ENCODE measurements around the gene NEBL.

Gene NEBL

DNA sequence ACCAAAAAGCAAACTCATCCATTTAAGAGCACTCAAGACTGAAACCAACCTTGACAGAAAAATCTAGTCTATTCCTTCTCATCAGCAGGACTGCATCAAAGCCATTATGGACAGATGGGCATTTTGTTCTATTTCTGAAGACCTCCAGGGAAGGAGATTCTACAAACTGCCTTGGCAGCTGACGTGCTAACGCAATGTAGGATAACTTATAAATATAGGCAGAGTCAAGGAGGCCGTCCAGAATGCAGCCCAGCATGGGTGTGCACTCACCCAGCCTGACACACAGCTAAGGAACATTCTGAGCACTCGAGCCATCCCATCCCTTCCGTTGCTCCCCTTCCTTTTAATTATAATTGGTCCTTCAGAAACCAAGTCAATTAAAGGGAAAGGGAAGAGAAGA, 25.3 kb upstream of the NEBL start:
- Histone ChIP-seq H3K4me3 (ENCODE audit: low read depth, low read length) (no peak overlapping the region), H3K27me3 (replicated peaks) (no peaks in the 10 kb centered on the region), H3K27ac (no peak overlapping the region), H3K36me3 (replicated peaks) (no peaks in the 10 kb centered on the region)
- TF ChIP-seq, protein P1, sequence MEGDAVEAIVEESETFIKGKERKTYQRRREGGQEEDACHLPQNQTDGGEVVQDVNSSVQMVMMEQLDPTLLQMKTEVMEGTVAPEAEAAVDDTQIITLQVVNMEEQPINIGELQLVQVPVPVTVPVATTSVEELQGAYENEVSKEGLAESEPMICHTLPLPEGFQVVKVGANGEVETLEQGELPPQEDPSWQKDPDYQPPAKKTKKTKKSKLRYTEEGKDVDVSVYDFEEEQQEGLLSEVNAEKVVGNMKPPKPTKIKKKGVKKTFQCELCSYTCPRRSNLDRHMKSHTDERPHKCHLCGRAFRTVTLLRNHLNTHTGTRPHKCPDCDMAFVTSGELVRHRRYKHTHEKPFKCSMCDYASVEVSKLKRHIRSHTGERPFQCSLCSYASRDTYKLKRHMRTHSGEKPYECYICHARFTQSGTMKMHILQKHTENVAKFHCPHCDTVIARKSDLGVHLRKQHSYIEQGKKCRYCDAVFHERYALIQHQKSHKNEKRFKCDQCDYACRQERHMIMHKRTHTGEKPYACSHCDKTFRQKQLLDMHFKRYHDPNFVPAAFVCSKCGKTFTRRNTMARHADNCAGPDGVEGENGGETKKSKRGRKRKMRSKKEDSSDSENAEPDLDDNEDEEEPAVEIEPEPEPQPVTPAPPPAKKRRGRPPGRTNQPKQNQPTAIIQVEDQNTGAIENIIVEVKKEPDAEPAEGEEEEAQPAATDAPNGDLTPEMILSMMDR (IDR thresholded peaks at IDR 0.05; ENCODE audit: low read depth, low read length, missing control alignments): no peak
- in situ Hi-C loops (cut with HindIII; ENCODE audit: low pct_ligation_motif_present, low sequenced_read_pairs): no loop called here
- DNase-seq: no peak

DNA sequence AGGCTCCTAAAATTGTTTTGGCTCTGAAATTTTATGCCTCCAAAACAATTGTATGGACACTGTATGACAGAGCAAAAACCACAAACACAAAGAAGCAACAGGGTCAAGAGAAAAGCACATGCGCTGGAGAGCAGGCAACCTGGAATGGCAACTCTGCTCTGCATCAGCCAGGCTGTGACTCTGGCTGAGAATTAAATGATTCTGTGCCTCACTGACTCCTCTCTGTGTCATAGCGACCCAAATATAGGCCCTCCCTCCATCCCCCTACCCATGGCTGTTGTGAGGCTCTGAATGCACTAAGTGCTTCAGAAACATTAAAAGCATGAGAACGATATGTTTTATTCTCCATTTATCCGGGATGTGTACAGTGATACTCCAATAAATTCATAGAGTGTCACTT, 24.9 kb upstream of the NEBL start:
- H3K27me3 ChIP-seq (replicated peaks): no peaks in the 10 kb centered on the region
- DNase-seq: no peak
- H3K4me3 ChIP-seq (ENCODE audit: low read depth, low read length): no peak overlapping the region
- H3K27ac ChIP-seq: no peak overlapping the region
- H3K36me3 ChIP-seq (replicated peaks): no peaks in the 10 kb centered on the region
- TF ChIP-seq, protein P1 (IDR thresholded peaks at IDR 0.05; ENCODE audit: low read depth, low read length, missing control alignments): no peak
- in situ Hi-C loops (cut with HindIII; ENCODE audit: low pct_ligation_motif_present, low sequenced_read_pairs): no loop called here

DNA sequence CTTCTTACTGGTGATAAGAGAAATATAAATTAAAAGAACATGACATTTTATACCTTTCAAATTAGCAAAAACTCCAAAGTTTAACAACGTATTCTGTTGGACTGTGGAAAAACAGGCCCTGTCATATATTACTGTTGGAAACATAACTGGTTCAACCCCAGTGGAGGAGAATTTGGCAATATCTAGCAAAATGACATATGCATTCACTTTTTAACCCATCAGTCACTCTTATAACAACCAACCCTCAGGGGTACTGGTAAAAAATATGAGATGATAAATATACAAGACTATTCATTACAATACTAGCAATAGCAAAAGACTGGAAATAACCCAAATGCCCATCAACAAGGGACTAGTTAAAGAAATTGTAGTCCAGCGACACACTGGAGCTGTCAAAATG, 22.9 kb upstream of the NEBL start:
- DNase-seq: no peak
- in situ Hi-C loops (cut with HindIII; ENCODE audit: low pct_ligation_motif_present, low sequenced_read_pairs): no loop called here
- Histone ChIP-seq H3K4me3 (ENCODE audit: low read depth, low read length) (no peak overlapping the region), H3K36me3 (replicated peaks) (no peaks in the 10 kb centered on the region), H3K27ac (no peak overlapping the region), H3K27me3 (replicated peaks) (no peaks in the 10 kb centered on the region)
- TF ChIP-seq, protein P1 (IDR thresholded peaks at IDR 0.05; ENCODE audit: low read depth, low read length, missing control alignments): no peak

DNA sequence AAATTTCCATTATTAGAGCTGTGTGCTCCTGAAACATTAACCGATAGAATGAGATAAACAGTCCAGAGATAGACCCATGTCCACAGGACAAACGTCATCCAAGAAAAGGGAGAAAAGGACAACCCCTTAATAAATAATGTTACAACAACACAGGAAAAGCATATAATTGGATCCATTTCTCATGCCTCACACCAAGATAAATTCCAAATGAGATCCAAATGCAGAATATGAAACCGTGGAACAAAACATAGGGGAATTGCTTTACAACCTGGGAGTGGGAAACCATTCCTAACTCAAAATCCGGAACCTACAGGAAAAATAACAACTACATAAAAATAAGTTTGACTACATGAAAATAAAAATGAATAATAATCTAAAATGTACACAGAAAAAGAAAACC, 22.4 kb upstream of the NEBL start:
- Histone ChIP-seq H3K36me3 (replicated peaks) (no peaks in the 10 kb centered on the region), H3K27ac (no peak overlapping the region), H3K27me3 (replicated peaks) (no peaks in the 10 kb centered on the region), H3K4me3 (ENCODE audit: low read depth, low read length) (no peak overlapping the region)
- DNase-seq: no peak
- TF ChIP-seq, protein P1 (IDR thresholded peaks at IDR 0.05; ENCODE audit: low read depth, low read length, missing control alignments): no peak
- in situ Hi-C loops (cut with HindIII; ENCODE audit: low pct_ligation_motif_present, low sequenced_read_pairs): no loop called here

DNA sequence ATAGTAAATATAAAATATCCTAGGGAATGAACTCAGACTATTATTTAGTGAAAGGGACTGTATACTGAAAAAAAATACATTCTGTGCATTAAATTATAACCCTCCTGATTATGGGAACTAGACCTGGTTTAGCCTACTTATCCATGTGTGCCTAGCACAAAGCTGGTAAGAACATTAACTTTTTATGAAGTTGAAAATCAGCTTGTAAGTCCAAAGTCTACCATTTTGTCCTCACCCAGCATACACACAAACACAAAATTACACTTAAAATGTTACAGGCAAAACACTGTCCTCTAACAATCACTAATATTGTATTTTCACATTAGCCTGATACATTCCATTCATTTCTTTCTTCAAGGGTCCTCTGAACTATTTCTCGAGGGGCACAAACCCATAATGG, 19.9 kb upstream of the NEBL start:
- no peak overlapping the region for H3K4me3 ChIP-seq (ENCODE audit: low read depth, low read length)
- DNase-seq: no peak
- TF ChIP-seq, protein P1 (IDR thresholded peaks at IDR 0.05; ENCODE audit: low read depth, low read length, missing control alignments): no peak
- H3K36me3 ChIP-seq (replicated peaks): no peaks in the 10 kb centered on the region
- no peak overlapping the region for H3K27ac ChIP-seq
- in situ Hi-C loops (cut with HindIII; ENCODE audit: low pct_ligation_motif_present, low sequenced_read_pairs): no loop called here
- no peaks in the 10 kb centered on the region for H3K27me3 ChIP-seq (replicated peaks)

DNA sequence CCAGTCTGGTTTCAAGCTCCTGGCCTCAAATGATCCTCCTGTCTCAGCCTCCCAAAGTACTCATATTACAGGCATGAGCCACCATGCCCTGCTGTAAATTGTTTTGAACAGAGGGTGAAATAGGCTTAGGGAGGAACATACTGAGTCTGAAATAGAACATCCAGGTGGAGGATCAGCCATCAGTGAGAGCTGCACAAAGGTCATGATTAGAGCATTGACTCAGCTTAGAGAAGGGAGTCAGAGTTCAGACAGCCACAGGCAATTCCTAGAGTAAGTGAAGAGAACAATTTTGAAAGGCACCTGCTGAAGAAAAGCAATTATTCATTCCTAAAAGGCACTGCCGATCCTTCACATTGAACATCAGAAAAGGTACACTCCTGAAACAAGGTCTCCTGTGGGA, 15.9 kb upstream of the NEBL start:
- H3K27me3 ChIP-seq (replicated peaks): no peaks in the 10 kb centered on the region
- TF ChIP-seq, protein P1 (IDR thresholded peaks at IDR 0.05; ENCODE audit: low read depth, low read length, missing control alignments): no peak
- no peak for DNase-seq
- in situ Hi-C loops (cut with HindIII; ENCODE audit: low pct_ligation_motif_present, low sequenced_read_pairs): no loop called here
- H3K36me3 ChIP-seq (replicated peaks): no peaks in the 10 kb centered on the region
- no peak overlapping the region for H3K4me3 ChIP-seq (ENCODE audit: low read depth, low read length)
- no peak overlapping the region for H3K27ac ChIP-seq

Measured in brain microvascular endothelial cell (primary cell).